Cardiac septum (tissue), 1 donor: ENCODE results near the gene ARHGAP4. TPM values are rescaled to one million over a fixed set of nuclear protein-coding genes. Genes with fewer than 3 reads are reported as not detected.

Source experiments
- DNase-seq: peaks from one replicate; pipeline ENCODE4 v3.0.0-alpha.2; 2020; ENCODE audit warnings: low spot score
- intact Hi-C: fragments of 100-400 bp; cut with DNase I; formaldehyde crosslinking; loops from one replicate; pipeline ENCODE4 v1.14.0; 2022
- total RNA-seq: library from RNA; stranded (reverse); fragmentation: NEBNext Ultra II Directional; extraction: Animal tissue kit (Norgen Biotek cat#: 25700); gene quantifications from one replicate; pipeline ENCODE4 v1.2.1, GENCODE V29; 2021
- donor health status: DM: no; HTN: no; CAD: no.

ARHGAP4 gene
- total RNA-seq, 1 donor from 2014 or later = 22.9 TPM

GRCh38 chrX:153966283-153966688 lies 40.2 kb upstream of the ARHGAP4 start:
- intact Hi-C loops = no loop called here
- no peak for DNase-seq

- intact Hi-C loops = no loop called here
- DNase-seq = no peak
These were observed 39.3 kb upstream of the ARHGAP4 start for GRCh38 chrX:153965406-153965805.

GRCh38 chrX:153964105-153964504 lies 38.0 kb upstream of the ARHGAP4 start:
- intact Hi-C loops = no loop called here
- DNase-seq = no peak

GRCh38 chrX:153963546-153963945 lies 37.5 kb upstream of the ARHGAP4 start:
- DNase-seq = no peak

GRCh38 chrX:153961292-153961691 lies 35.2 kb upstream of the ARHGAP4 start:
- intact Hi-C loops = no loop called here
- DNase-seq = no peak

More at GRCh38 chrX:153963546-153963945, 37.5 kb upstream of the ARHGAP4 start:
- intact Hi-C loops = no loop called here

- DNase-seq = no peak
- intact Hi-C loops = no loop called here
These were observed 34.7 kb upstream of the ARHGAP4 start for GRCh38 chrX:153960786-153961185.

GRCh38 chrX:153960077-153960476 lies 34.0 kb upstream of the ARHGAP4 start:
- DNase-seq = no peak
- intact Hi-C loops = no loop called here

GRCh38 chrX:153959649-153960048 lies 33.6 kb upstream of the ARHGAP4 start:
- intact Hi-C loops = no loop called here
- no peak for DNase-seq

GRCh38 chrX:153958605-153959004 lies 32.5 kb upstream of the ARHGAP4 start:
- intact Hi-C loops = no loop called here
- DNase-seq = no peak

- DNase-seq = no peak
- intact Hi-C loops = no loop called here
These were observed 31.2 kb upstream of the ARHGAP4 start for GRCh38 chrX:153957224-153957623.

GRCh38 chrX:153956044-153956907 lies 30.2 kb upstream of the ARHGAP4 start:
- DNase-seq = no peak
- intact Hi-C loops = no loop called here

- intact Hi-C loops = no loop called here
- DNase-seq = no peak
These were observed 29.2 kb upstream of the ARHGAP4 start for GRCh38 chrX:153955228-153955732.

- DNase-seq = no peak
- intact Hi-C loops = no loop called here
These were observed 28.6 kb upstream of the ARHGAP4 start for GRCh38 chrX:153954558-153955227.

- no peak for DNase-seq
- intact Hi-C loops = loop anchor here (2.0 kb wide), 1 partner anchor 191 kb away; no protein-coding TSS in a partner anchor
These were observed 28.0 kb upstream of the ARHGAP4 start for GRCh38 chrX:153953892-153954557.

GRCh38 chrX:153953342-153953830 lies 27.3 kb upstream of the ARHGAP4 start:
- peak; percentile 93 for DNase-seq
- intact Hi-C loops = loop anchor here (2.0 kb wide), 1 partner anchor 191 kb away; no protein-coding TSS in a partner anchor

GRCh38 chrX:153952373-153953026 lies 26.4 kb upstream of the ARHGAP4 start:
- intact Hi-C loops = loop anchor here (2.0 kb wide), 1 partner anchor 190 kb away; no protein-coding TSS in a partner anchor
- no peak for DNase-seq

- DNase-seq = no peak
- intact Hi-C loops = loop anchor here (2.0 kb wide), 1 partner anchor 189 kb away; no protein-coding TSS in a partner anchor
These were observed 25.8 kb upstream of the ARHGAP4 start for GRCh38 chrX:153951683-153952372.

GRCh38 chrX:153950127-153950526 lies 24.1 kb upstream of the ARHGAP4 start:
- DNase-seq = no peak
- intact Hi-C loops = no loop called here
